Suprapubic skin (tissue), 3 donors: ENCODE results near the gene ZNF28.

ENCODE experiments used
- POLR2AphosphoS5 ChIP-seq, 3 donors: sonication (generic); formaldehyde crosslinking; IDR thresholded peaks; one replicate each; pipeline ENCODE4 v1.6.1; 2017; ENCODE audit warnings: antibody characterized with exemption in 3 of 3
- TF ChIP-seq, protein P1 (sequence below), 2 donors: fragments of 200-600 bp in 1 of 2; fragments of 450-650 bp in 1 of 2; sonication (generic) in 1 of 2; IDR thresholded peaks; one replicate each; pipeline ENCODE4 v1.5.1; 2016 to 2019; ENCODE audit warnings: antibody characterized with exemption in 2 of 2, mild to moderate bottlenecking in 1 of 2, moderate library complexity in 1 of 2

DNA sequence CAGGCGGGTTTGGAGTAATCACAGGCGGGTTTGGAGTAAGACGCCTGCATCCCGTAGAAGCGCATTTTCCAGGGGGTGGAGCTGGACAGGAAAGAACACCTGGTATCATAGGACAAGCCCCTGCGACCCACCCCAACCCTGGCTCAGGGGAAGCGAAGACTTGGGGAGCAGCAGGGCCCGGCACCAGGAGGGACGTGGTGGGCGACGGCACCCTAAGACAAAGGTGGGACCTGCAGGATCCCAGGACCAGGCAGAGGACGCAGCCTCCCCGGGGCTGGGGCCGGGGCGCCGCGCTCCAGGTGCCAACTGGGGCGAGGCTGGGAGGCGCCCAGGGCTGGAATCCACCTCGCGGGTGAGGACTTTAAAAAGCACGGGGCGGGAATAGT is 35.4 kb downstream of the ZNF28 start:
- TF ChIP-seq, protein P1, sequence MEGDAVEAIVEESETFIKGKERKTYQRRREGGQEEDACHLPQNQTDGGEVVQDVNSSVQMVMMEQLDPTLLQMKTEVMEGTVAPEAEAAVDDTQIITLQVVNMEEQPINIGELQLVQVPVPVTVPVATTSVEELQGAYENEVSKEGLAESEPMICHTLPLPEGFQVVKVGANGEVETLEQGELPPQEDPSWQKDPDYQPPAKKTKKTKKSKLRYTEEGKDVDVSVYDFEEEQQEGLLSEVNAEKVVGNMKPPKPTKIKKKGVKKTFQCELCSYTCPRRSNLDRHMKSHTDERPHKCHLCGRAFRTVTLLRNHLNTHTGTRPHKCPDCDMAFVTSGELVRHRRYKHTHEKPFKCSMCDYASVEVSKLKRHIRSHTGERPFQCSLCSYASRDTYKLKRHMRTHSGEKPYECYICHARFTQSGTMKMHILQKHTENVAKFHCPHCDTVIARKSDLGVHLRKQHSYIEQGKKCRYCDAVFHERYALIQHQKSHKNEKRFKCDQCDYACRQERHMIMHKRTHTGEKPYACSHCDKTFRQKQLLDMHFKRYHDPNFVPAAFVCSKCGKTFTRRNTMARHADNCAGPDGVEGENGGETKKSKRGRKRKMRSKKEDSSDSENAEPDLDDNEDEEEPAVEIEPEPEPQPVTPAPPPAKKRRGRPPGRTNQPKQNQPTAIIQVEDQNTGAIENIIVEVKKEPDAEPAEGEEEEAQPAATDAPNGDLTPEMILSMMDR (IDR thresholded peaks at IDR 0.05) = no peak
- TF ChIP-seq POLR2AphosphoS5 (IDR thresholded peaks at IDR 0.05) = no peak
